22Rv1 (cell line): ENCODE measurements around the gene SNX13.

Source experiments
- H3K27ac ChIP-seq: fragments of 450-650 bp; 2 replicates; pipeline ENCODE4 v1.5.1; 2017
- ZFX ChIP-seq: fragments of 450-650 bp; IDR thresholded peaks from 2 replicates; pipeline ENCODE4 v1.6.1; 2017; ENCODE audit warnings: antibody characterized with exemption, borderline replicate concordance
- TF ChIP-seq, protein P1 (sequence below): fragments of 450-650 bp; IDR thresholded peaks from 2 replicates; pipeline ENCODE4 v1.5.1; 2017; ENCODE audit warnings: mild to moderate bottlenecking

Gene SNX13

DNA sequence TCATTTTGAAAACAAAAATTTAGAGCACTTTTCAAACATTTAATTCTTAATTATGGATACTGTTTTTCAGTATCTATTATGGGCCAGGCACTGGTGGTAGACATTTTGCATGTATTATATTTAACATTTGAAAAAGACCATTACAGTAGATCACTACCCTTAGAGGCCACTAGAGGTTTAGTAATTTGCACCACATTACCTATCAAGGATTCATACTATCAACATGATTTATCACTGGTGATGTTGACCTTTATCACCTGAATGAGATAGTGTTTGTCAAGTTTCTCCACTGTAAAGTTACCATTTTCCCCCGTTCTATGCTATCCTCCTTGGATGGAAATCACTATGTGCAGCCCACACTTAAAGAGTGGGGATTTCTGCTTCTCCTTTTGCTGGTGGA lies 4.4 kb upstream of the SNX13 start:
- TF ChIP-seq ZFX, result no peak
- TF ChIP-seq, protein P1, sequence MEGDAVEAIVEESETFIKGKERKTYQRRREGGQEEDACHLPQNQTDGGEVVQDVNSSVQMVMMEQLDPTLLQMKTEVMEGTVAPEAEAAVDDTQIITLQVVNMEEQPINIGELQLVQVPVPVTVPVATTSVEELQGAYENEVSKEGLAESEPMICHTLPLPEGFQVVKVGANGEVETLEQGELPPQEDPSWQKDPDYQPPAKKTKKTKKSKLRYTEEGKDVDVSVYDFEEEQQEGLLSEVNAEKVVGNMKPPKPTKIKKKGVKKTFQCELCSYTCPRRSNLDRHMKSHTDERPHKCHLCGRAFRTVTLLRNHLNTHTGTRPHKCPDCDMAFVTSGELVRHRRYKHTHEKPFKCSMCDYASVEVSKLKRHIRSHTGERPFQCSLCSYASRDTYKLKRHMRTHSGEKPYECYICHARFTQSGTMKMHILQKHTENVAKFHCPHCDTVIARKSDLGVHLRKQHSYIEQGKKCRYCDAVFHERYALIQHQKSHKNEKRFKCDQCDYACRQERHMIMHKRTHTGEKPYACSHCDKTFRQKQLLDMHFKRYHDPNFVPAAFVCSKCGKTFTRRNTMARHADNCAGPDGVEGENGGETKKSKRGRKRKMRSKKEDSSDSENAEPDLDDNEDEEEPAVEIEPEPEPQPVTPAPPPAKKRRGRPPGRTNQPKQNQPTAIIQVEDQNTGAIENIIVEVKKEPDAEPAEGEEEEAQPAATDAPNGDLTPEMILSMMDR, result peak; percentile 16; the same call in 1 of the 2 replicates

DNA sequence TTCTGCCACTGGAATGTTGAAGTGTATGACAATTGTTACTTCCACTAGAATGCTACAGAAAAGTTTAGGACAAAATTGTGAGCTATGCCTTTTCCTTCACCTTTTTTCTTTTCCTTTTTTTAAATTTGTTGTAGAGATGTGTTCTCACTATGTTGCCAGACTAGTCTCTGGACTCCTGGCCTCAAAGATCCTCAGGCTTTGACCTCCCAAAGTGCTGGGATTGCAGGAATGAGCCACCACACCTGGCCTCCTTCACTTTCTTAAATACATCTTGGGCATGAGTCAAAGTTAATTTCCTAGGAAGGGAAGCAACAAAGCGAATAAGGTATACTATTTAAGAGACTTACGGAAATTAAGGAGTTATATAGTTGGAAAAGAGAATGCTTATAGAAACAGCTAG lies 2.7 kb upstream of the SNX13 start:
- TF ChIP-seq, protein P1, result no peak
- no peak for TF ChIP-seq ZFX
- H3K27ac ChIP-seq, result no peak overlapping the region

More for the DNA sequence above, 4.4 kb upstream of the SNX13 start:
- H3K27ac ChIP-seq, result no peak overlapping the region

DNA sequence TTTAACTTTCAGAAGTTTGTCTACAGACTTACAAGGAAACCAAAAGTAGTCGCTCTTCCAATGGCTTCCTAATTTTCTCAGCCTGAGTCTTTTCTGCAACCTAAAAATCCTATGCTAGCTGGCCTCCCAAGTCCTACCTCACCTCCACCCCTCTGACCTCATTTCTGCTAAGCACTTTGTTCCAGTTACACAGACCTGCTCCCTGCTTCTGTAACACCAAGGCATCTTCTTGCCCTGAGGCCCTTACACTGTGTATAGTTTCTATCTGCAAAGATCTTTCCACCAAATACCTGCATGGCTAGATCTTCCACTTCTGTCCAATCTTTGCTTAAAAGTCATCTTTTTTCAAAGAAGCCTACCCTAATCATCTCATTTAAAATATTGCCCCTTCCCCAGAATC lies 1.9 kb upstream of the SNX13 start:
- TF ChIP-seq ZFX, result no peak
- TF ChIP-seq, protein P1, result no peak
- no peak overlapping the region for H3K27ac ChIP-seq

DNA sequence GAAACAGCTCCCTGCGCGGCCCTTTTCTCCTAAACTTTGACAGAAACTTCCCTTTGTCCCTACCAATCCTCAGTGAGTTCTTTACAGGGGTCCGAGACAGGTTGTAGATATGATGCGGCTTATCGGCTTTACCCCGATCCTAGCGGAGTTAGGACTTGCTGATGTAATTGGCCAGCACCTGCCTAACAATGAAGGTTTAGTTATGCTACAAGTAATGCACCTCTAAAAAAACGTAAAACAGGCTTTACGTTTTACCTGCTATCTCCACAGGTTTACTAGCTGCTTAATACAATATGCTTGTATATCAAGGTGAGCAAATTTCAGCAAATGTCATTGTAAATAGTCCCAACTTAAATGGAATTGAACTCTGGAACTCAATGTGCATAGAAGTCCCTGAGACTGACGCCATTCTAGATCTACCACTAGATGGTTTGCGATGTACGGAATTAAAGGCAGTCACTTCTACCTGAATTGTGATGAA lies 697 bp upstream of the SNX13 start:
- peak overlapping the region; percentile 75 for H3K27ac ChIP-seq
- TF ChIP-seq, protein P1, result no peak; the same call in 1 of the 2 replicates
- no peak for TF ChIP-seq ZFX

DNA sequence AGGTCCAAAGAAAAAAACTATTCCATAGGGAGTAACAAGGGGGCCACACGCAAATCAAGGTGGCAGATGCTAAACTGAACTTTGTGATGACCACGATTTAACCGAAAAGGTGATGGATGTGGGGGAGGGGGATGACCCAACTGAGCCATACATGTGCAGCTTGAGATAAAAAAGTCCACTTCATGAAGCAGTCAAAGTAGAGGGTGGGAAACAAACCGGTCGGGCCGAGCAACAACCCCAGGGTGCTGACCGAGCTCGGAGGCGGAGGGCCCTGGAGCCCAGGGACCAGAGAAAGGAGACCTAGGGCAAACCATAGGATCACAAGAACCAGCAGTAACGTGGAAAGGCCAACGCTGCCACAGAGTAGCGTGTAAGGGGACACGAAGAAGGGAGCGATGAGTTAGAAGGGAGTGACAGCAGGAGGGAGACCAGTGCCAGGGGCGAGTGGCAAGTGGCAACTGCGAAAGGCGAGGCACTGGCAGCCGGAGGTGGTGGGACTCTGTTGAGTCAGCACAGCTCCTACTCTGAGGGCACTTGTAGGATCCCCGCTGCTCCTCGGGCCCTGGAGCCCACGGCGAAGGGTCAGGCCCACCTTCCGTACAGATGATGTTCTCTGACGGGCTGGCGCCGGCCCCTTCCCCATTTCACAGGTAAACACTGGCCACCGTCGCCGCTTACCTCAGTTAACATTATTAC lies 540 bp downstream of the SNX13 start:
- no peak for TF ChIP-seq ZFX
- TF ChIP-seq, protein P1, result no peak
- peak overlapping the region; percentile 75 for H3K27ac ChIP-seq

DNA sequence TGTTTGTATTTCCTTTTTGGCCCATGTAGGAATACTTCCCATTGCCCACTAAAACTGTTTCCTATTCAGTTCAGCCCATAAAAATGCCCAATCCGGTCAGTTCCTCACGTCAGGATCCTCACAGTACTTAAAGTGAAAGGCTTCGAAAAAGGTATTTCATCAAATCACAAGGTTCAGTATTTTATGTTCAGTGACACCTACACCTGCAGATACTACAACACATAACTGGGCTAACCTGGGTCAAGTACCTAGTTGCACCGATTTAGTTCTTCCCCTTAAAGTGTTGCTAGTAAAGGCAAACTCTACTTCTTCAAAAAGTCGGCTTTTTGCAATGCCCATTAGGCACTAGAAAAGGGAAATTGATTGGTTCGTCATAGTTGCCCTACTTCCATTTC lies 1.1 kb downstream of the SNX13 start:
- TF ChIP-seq, protein P1, result no peak
- TF ChIP-seq ZFX, result no peak
- H3K27ac ChIP-seq, result peak overlapping the region; percentile 75

DNA sequence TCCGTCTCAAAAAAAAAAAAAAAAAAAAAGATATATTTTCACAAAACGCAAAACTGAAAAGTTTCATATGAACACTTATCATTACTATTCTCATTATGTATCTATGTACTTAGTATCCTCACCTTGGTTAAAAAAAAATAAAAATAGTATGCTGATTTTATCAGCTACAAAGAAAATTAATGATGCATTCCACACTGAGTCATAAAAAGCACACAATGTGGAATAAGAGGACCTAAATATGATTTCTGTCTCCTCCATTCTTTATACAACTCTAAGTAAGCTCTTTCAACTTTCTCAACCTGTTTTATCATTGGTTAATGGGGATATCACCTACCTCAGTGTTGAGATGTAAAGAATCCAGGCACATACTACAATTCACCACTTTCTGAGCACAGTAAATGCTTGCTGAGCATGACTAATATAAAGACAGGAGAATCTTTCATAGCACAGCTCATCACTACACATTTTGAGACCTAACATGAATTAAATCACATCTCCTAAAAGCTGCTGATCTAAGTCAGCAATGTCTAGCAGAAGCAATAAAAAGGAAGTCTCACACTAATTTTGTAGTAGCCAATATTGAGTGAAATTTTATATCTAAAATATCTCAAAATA lies 2.7 kb downstream of the SNX13 start:
- H3K27ac ChIP-seq, result no peak overlapping the region
- no peak for TF ChIP-seq ZFX
- TF ChIP-seq, protein P1, result no peak
